Activated CD8-positive, alpha-beta memory T cell treated with anti-CD3 and anti-CD28 coated beads, Interleukin-2, amount 50 U/mL, for 24 hours (primary cell): ENCODE results near the gene SEC16B.

Source experiments
- DNase-seq: peaks from one replicate; pipeline ENCODE4 v3.0.0-alpha.2; 2020; ENCODE audit errors: extremely low read depth

SEC16B gene

GRCh38 chr1:177976596-177976995, 6.7 kb upstream of the SEC16B start:
- no peak for DNase-seq

GRCh38 chr1:177975588-177976495, 6.0 kb upstream of the SEC16B start:
- DNase-seq = no peak

DNA sequence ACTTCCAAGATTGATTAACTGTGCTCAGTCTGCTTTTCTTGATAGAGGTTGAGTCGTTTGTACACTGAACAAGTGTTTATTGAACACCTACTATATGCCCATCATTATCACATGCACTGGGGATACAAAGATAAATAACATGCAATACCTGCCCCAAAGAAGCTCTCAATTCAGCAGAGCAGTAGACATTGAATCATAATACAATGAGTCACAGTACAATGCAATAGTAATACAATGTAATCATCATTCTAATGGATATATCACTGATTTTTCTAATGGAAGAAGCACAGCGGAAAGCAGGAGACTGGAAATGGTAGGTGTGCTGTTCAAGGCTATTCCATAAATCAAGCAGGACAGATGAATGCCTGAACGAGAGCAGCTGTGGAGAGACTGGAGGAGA, 3.7 kb upstream of the SEC16B start:
- DNase-seq = no peak

DNA sequence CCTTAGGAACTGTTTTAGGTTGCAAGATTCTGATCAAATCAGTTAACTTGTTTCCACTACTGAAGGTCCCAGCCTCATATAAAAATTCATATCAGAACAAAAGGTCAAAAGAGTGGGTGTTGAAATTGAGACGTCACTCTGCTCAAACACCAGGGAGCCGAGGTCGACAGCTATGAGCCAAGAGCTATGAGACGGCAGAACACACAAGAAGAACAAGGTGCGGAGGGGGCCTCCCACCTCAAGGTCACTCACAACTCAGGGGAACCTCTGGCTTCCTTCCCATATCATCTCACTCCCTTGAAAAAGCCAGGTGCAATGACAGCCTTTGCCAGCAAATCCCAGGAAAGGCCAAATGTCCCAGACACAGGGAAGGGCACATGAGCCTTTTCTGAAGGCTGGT, 749 bp downstream of the SEC16B start:
- no peak for DNase-seq

DNA sequence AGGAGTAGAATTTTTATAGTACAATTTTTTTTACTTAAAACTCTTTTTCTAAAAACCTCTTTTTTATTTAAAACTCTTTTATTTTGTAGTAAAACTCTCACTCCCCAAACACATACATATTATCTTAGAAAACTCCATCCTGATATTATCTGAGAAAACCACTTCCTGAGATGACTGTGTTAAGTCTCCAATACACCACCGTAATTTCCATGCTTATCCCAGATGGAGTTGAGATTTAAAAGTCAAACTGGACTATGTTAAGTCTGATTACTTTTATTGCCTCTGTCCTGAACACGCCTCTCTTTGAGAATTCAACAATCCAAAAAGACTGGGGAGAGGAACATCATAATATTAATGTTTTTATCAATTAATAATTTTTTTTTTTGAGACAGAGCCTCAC, 3.7 kb downstream of the SEC16B start:
- no peak for DNase-seq

DNA sequence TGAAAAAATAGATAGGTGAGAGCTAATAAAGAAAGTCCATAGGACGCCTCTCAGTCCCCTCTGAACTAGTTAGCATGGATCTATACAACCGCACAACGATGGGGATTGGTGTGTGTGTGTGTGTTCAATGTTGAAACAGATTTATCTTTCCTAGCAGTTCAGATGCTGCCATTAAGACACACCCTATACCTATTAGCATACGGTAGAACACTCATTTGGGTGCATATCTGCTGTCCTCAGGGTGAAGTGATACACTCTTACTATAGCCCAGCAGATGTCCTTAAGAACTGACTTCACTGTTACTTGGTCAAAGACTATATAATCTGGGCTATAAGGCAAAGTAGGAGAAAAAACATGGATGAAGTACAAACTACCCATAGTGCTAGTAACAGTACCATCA, 4.6 kb downstream of the SEC16B start:
- DNase-seq = no peak

GRCh38 chr1:177964336-177964735, 5.5 kb downstream of the SEC16B start:
- DNase-seq = no peak

- no peak for DNase-seq
These were observed 8.8 kb downstream of the SEC16B start for GRCh38 chr1:177960939-177961622.

DNA sequence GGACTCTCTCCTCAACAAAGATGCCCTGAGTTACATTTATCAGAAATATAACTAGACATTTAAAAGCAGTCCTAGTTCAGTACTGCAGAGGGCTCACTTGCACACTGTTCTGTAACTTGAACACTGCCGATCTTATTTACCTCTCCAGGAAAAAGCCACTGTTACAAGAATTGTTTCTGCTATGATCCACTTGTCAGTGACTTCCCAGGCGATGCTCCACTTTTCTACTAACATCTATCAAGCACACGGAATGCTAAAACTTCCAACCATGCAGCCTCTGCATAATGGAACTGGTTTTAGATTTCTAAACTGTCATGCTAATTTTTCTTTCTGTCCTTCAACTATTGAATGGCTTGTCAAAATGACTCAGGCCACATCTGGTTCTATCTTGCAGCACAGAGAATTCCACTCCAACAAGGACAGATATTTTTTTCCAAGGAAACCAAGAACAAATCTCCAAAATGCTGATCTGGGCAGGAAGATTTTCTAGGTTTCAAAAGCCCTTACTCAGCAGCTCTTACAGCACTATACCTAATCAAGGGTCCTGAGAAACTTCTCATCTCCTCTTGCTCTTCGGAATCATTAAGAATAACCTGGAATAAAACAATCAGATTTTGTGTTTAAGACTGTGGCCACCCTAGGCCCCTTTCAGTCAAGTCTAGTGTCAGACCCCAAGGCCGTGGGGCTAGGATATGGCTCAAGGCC, 9.9 kb downstream of the SEC16B start:
- DNase-seq = no peak

- no peak for DNase-seq
These were observed 11.8 kb downstream of the SEC16B start for GRCh38 chr1:177958092-177958491.

DNA sequence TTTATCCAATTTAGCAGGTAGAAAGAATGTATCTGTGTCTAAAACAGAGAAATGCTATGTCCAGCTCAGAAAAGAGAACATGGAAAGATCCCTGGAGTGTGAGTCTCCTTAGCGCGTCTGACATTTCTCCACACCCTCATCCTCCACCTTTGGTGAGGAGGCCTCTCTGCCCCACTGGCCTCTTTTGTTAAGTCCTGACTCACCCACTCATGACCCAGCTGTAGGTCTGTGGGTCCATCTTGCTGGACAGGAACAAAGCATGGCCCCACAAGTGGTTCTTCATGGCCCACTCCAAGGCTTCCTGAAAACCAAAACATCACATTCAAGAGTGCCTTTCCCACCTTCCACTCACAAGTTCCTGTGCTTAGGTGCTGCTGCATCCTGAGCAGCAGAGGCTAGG, 15.8 kb downstream of the SEC16B start:
- no peak for DNase-seq

DNA sequence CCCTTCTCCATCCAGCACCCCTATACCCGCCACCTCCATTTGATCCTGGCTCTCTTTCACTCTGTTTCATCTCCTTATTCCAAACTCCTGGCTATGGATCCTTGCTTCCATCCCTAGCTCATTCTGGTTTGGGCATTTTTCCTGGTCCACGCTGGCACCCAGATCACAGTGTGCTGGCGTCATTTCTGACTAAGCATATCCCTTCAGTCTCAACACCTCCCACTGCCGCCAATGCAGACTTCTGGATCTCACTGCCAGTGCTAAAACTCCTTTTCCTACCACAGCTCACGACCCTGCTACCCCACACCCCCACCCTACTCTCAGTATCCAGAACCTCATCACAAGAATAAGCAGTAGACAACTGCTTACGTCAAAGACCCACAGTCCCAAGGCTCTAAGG, 16.3 kb downstream of the SEC16B start:
- DNase-seq = no peak

DNA sequence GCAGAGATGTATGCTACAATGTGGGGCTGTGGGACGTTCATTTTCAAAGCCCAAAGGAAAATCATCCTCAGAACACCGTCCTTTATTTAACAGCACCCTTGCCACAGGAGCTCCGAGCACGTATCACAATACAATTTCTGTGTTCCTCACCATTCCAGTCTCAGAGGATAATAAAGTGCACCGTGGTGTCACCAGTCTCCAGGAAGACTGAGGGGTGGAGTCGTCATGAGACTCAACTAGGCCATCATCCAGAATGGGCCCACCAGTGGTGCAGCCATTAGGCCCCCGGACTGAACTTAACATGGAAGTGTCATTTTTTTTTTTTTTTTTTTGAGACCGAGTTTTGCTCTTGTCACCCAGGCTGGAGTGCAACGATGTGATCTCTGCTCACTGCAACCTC, 17.2 kb downstream of the SEC16B start:
- no peak for DNase-seq

GRCh38 chr1:177952249-177952648, 17.6 kb downstream of the SEC16B start:
- no peak for DNase-seq

DNA sequence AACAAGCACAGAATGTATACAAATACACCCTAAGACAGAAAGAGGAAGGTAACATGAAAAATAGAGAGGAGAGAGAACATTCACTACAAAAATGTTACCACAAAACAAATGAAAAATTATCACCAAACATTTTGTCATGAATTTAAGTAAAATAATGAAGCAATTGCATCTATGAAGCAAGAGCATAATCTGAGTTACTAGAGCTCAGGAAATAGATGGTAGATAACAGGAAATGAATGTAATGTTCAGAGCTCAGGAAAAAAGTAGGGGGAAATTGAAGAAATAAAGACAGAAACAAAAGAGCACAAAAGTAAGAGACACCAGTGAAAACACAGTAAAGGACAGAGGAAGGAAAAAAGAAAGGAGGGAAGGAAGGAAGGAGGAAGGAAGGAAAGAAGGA, 19.4 kb downstream of the SEC16B start:
- no peak for DNase-seq

GRCh38 chr1:177948336-177948972, 21.4 kb downstream of the SEC16B start:
- DNase-seq = no peak

- DNase-seq = no peak
These were observed 22.2 kb downstream of the SEC16B start for GRCh38 chr1:177947623-177948022.

DNA sequence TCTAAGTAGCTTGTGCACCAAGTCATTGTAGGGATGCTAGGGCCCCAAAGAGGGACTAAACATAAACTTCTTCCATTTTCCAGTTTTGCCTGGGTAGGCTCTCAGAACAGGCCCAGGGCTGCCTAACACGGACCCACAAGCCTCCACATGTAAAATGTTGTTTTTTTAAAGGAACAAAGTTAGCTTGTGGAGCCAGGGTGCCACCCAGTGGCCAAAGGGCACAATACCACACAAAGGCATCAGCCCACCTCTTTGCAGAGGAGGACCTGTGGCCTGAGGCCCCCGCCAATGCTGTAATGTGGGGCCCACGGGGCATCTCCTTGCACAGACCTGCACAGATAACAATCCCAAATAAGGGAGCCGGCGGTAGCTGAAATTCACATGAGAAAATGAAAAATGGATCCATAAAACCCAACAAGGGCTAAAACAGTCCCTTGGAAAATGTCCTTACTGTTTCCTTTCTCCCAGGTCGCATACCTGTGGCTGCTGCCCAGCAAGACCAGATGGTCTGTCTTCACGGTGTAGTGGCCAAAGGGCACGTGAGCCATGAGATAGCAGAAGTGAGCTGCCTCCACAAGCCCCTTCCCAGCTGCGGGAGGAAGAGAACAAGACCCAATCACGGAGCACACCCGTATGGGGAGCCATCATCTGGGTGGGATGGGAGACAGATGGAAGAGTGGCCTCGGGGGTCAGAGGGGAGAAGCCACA, 23.8 kb downstream of the SEC16B start:
- DNase-seq = peak; percentile 0

DNA sequence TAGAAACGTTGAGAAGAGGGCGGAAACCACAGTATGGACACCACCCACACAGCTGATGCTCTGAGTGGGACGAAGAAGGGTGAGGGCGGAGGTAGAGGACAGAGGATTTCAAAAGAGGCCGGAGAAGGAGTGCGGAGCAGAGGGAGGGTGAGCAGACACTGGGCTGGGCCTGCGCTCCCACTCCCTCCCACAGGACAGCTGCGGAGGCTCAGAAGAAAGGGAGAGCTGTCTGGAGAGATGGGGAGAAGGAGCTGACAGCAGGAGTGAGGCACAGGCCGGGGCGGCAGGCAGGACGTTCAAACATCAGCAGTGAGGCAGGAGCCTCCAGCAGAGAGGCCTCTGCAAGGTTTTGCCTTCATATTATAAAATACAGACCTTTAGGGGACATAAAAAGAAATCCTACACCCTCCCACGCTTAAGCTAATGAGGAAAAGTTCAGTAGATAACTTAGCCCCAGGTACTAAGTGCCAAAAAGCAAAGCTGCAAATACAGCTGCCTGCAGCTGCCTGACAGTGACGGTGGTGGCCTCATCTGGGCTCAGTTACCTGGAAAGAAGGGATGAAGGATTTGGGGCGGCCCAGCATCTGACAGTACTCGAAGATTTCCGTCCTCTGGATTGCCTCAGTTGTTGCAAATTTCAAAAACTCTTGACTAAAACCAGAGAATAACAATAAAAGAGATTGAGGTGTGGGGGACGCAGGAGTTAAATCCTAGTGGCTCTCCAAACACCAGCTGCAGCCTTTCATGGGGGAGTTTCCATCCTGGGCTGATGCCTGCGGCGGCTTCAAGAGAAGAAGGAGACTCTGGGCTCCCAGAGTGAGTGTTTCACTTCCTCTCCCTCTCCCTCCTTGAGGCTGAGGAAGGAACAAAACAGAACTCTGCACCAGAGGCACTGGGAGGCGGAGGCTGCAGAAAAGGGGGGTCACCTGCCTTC, 25.6 kb downstream of the SEC16B start:
- no peak for DNase-seq

- no peak for DNase-seq
These were observed 27.9 kb downstream of the SEC16B start for GRCh38 chr1:177941976-177942375.
